SU-DHL-6 (cell line): Measurements from ENCODE around the gene KCNT2.

Experiments used
- CTCF ChIP-seq: fragments of 200-600 bp; sonication (generic); IDR thresholded peaks from one replicate; pipeline ENCODE4 v1.5.1; 2017; ENCODE audit warnings: antibody characterized with exemption, mild to moderate bottlenecking, low read length, moderate library complexity; ENCODE audit not compliant: insufficient read depth, poor library complexity, severe bottlenecking
- EZH2phosphoT487 ChIP-seq: fragments of 200-600 bp; sonication (generic), shearing (Covaris generic); conservative IDR thresholded peaks from 2 replicates; pipeline ENCODE4 v1.6.1; 2018; ENCODE audit warnings: mild to moderate bottlenecking, antibody characterized with exemption, low read length, moderate library complexity, mixed read lengths

DNA sequence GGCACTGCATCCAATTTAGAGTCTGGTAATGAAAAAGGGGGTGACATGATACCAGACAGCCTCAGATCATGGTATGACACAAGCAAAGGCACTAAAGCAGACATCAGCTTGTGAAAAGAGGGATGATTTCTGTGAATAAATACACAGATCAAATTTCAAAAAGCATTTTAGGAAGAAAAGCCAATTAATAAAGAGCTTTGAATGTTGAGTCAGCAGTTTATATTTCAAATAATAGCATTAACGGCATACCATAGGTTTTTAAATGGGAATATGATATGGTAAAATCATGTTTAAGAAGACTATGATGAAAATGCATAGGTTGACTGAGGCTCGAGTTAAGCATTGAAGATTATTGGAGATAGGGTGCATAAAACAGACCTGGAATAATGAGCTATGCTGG is 13.5 kb downstream of the KCNT2 start:
- no peak for TF ChIP-seq CTCF
- TF ChIP-seq EZH2phosphoT487 = no peak
